Right lobe of liver (tissue), 6 donors: ENCODE data around the gene LYPD4. TPM values are rescaled to one million over a fixed set of nuclear protein-coding genes. Genes with fewer than 3 reads are reported as not detected.

ENCODE experiments used
- ATAC-seq, 4 donors: fragments of 200-7000 bp; cut with Tn5 transposase; one replicate each; pipeline ENCODE4 v1.9.1; 2020; ENCODE audit warnings: mild to moderate bottlenecking in 4 of 4, moderate library complexity in 4 of 4
- DNase-seq, 3 donors: peaks; one replicate each; pipeline ENCODE4 v3.0.0-alpha.2; 2020
- H3K27ac ChIP-seq, 3 donors: fragments of 200-600 bp; one replicate each; pipeline ENCODE4 v1.8.0; 2022
- H3K27me3 ChIP-seq, 2 donors: fragments of 200-600 bp; one replicate each; pipeline ENCODE4 v1.8.0; 2022
- H3K36me3 ChIP-seq, 4 donors: fragments of 200-600 bp; sonication (generic) in 1 of 4; one replicate each; pipeline versions ENCODE4 v1.5.1 to v1.8.0; 2017 to 2022; ENCODE audit warnings: control low read depth in 1 of 4
- H3K4me1 ChIP-seq, 4 donors: fragments of 200-600 bp; sonication (generic) in 1 of 4; one replicate each; pipeline versions ENCODE4 v1.5.1 to v1.8.0; 2017 to 2022; ENCODE audit warnings: control low read depth in 1 of 4
- H3K4me3 ChIP-seq, 3 donors: fragments of 200-600 bp; one replicate each; pipeline ENCODE4 v1.8.0; 2022
- H3K9me3 ChIP-seq, 4 donors: fragments of 200-600 bp; sonication (generic) in 1 of 4; one replicate each; pipeline versions ENCODE4 v1.5.1 to v1.8.0; 2017 to 2022; ENCODE audit warnings: control low read depth in 1 of 4
- POLR2A ChIP-seq: fragments of 450-650 bp; IDR thresholded peaks from one replicate; pipeline ENCODE4 v1.6.1; 2017; ENCODE audit warnings: antibody characterized with exemption, mild to moderate bottlenecking
- WGBS: methylation state at CpG from one replicate; pipeline ENCODE4 v1.1.6; 2018; ENCODE audit warnings: low coverage, low lambda C conversion rate; ENCODE audit not compliant: insufficient coverage; ENCODE audit errors: missing lambda C conversion rate; 5-methylcytosine and 5-hydroxymethylcytosine counted together
- intact Hi-C, 2 donors: fragments of 100-400 bp; cut with DNase I; formaldehyde crosslinking; loops; one replicate each; pipeline versions ENCODE4 v1.11.2 to v1.14.1; 2022
- total RNA-seq, 6 experiments: library from RNA; depleted of rRNA in 2 of 6; stranded (reverse); fragments of >200 nt in 2 of 6; fragmentation: NEBNext Ultra II Directional in 3 of 6; extraction: Animal tissue kit (Norgen Biotek cat#: 25700) in 3 of 6; gene quantifications; one replicate each; pipeline versions ENCODE4 v1.1.0 to v1.2.4, GENCODE V29; 2016 to 2023
- TF ChIP-seq, protein P1 (sequence below), 4 donors: fragments of 200-600 bp in 3 of 4; fragments of 450-650 bp in 1 of 4; IDR thresholded peaks; one replicate each; pipeline versions ENCODE4 v1.5.1 to v1.8.0; 2016 to 2022; ENCODE audit warnings: antibody characterized with exemption in 4 of 4, mild to moderate bottlenecking in 2 of 4
- donor health status: DM: no; HTN: yes; CAD: no.
- donor health status: DM: no; HTN: no; CAD: no.
- donor health status: DM: no; HTN: no; CAD: no.
- donor health status: DM: no; HTN: yes; CAD: no.
- donor health status: DM: no; HTN: yes; CAD: no.

LYPD4 gene
- total RNA-seq, 6 experiments from 2014 or later = not detected

DNA sequence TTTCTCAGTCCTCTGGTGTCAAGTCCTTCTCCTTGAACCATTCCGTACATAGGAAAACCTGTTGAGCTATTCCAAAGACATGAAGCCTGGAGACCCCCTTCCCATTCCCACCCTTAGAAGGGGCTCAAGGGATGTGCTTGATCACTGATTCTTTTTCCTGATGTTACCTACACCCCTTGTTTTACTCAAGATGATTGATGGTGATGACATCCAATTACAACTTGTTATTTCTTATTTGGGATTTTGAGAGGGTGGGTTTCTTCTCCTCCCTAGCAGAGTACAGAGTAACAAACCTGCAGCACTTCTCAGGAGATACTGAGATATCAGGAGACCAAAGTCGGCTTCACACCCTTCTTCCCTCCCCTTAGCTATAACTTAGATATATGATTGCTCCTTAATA lies 8.9 kb upstream of the LYPD4 start:
- DNase-seq (no peak), ATAC-seq (no peak)
- Histone ChIP-seq H3K27ac (no peak overlapping the region), H3K36me3 (no peaks in the 10 kb centered on the region), H3K27me3 (no peaks in the 10 kb centered on the region), H3K9me3 (no peaks in the 10 kb centered on the region), H3K4me1 (no peaks in the 10 kb centered on the region), H3K4me3 (no peak overlapping the region)
- TF ChIP-seq, protein P1, sequence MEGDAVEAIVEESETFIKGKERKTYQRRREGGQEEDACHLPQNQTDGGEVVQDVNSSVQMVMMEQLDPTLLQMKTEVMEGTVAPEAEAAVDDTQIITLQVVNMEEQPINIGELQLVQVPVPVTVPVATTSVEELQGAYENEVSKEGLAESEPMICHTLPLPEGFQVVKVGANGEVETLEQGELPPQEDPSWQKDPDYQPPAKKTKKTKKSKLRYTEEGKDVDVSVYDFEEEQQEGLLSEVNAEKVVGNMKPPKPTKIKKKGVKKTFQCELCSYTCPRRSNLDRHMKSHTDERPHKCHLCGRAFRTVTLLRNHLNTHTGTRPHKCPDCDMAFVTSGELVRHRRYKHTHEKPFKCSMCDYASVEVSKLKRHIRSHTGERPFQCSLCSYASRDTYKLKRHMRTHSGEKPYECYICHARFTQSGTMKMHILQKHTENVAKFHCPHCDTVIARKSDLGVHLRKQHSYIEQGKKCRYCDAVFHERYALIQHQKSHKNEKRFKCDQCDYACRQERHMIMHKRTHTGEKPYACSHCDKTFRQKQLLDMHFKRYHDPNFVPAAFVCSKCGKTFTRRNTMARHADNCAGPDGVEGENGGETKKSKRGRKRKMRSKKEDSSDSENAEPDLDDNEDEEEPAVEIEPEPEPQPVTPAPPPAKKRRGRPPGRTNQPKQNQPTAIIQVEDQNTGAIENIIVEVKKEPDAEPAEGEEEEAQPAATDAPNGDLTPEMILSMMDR (IDR thresholded peaks at IDR 0.05) = no peak
- TF ChIP-seq POLR2A = no peak
- 57% methylated on average over 1 of the region's 2 CpGs for WGBS
- intact Hi-C loops = no loop called here

DNA sequence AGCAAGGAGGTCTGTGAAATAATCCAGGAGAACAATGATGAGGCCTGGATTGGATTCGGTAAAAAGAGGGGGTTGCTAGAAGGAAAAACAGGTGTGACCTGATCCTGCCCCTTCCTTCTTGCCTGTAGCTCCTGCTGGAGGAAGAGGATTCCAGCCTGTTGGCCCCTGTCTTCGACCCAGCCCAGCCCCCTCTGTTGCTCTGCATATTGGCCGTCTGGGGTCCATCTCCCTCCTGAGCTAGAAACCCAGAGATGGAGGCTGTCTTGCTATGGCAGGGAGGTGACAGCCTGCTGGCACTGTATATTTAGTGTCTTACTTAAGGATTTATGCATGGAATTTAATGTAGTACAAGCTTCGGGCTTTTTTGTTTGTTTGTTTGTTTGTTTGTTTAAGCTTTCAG lies 7.0 kb upstream of the LYPD4 start:
- intact Hi-C loops = no loop called here
- Histone ChIP-seq H3K27ac (no peak overlapping the region), H3K36me3 (no peaks in the 10 kb centered on the region), H3K27me3 (no peaks in the 10 kb centered on the region), H3K9me3 (no peaks in the 10 kb centered on the region), H3K4me1 (no peaks in the 10 kb centered on the region), H3K4me3 (no peak overlapping the region)
- DNase-seq (no peak), ATAC-seq (no peak)
- TF ChIP-seq, protein P1 (IDR thresholded peaks at IDR 0.05) = no peak
- no peak for TF ChIP-seq POLR2A
- WGBS = 19% methylated on average over 2 of the region's 4 CpGs

DNA sequence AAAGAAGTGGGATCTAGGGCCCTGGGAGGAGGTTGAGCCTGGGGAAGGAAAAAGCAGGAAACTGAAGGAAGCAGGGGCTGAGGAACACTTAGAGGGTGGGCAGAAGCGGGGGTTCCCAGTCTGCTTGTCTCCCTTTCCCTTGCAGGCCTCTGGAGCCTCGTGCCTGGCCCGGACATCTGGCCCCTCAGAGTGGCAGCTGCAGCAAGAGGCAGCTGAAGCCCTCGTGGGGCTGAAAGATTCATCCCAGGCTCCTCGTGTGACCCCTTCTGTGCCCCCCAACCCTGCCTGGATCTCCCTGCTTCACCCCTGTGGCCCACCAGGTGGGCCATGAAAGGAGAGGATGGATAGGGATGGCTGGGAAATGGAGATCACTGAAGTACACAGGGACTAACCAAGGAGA lies 5.9 kb upstream of the LYPD4 start:
- ATAC-seq = no peak
- DNase-seq = no peak

DNA sequence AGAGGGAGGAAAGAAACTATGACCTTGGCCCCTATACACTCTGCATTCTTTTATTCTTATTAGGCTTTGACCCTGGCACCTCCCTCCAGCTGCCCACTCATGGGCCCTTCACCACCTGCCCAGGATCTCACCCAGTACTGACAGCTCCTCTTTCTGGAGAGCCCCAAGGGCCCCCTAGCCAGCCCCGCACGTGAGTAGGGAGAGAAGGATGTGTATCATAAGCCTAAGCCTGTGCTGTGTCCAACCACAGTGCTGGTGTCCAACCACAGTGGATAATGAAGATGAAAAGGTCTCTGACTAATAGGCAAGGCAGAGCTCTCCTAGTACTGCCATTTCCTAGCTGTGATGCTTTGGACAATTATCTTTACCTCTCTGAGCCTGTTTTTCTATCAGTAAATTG lies 4.6 kb upstream of the LYPD4 start:
- Histone ChIP-seq H3K27ac (no peak overlapping the region), H3K36me3 (no peaks in the 10 kb centered on the region), H3K9me3 (no peaks in the 10 kb centered on the region), H3K4me3 (no peak overlapping the region), H3K4me1 (no peaks in the 10 kb centered on the region), H3K27me3 (no peaks in the 10 kb centered on the region)
- ATAC-seq (no peak), DNase-seq (no peak)
- 92% methylated on average over 2 of the region's 2 CpGs for WGBS
- TF ChIP-seq POLR2A = no peak
- TF ChIP-seq, protein P1 (IDR thresholded peaks at IDR 0.05) = no peak
- intact Hi-C loops = no loop called here

More for the DNA sequence above, 5.9 kb upstream of the LYPD4 start:
- Histone ChIP-seq H3K27ac (no peak overlapping the region), H3K9me3 (no peaks in the 10 kb centered on the region), H3K27me3 (no peaks in the 10 kb centered on the region), H3K4me1 (no peaks in the 10 kb centered on the region), H3K4me3 (no peak overlapping the region), H3K36me3 (no peaks in the 10 kb centered on the region)
- intact Hi-C loops = no loop called here
- TF ChIP-seq, protein P1 (IDR thresholded peaks at IDR 0.05) = no peak
- TF ChIP-seq POLR2A = no peak
- WGBS = 33% methylated on average over 3 of the region's 5 CpGs

DNA sequence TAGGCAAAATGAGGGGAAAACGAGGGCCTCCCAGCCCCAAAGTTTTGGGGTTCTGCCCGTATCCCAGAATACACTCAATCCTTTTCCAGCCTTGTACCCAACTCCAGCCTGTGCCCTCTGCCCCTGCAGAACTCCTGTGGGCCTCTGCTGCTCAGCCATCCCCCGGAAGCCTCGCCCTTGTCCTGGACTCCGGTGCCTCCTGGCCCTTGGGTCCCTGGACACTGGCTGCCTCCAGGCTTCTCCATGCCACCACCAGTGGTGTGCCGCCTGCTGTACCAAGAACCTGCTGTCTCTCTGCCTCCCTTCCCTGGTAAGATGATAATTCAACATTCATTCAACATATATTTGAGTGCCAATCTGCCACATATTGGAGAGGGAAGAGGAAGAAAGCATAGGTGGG lies 4.2 kb upstream of the LYPD4 start:
- DNase-seq = no peak
- TF ChIP-seq, protein P1 (IDR thresholded peaks at IDR 0.05) = no peak
- TF ChIP-seq POLR2A = no peak
- H3K36me3 ChIP-seq = no peaks in the 10 kb centered on the region
- no peak for ATAC-seq
- no peak overlapping the region for H3K4me3 ChIP-seq
- 56% methylated on average over 6 of the region's 6 CpGs for WGBS
- H3K9me3 ChIP-seq = no peaks in the 10 kb centered on the region
- intact Hi-C loops = no loop called here
- H3K27me3 ChIP-seq = no peaks in the 10 kb centered on the region
- H3K4me1 ChIP-seq = no peaks in the 10 kb centered on the region
- H3K27ac ChIP-seq = no peak overlapping the region
